ENCODE results near the gene ME3. TPM values are rescaled to one million over a fixed set of nuclear protein-coding genes. Genes with fewer than 3 reads are reported as not detected.

ME3 gene
- total RNA-seq (10.1 TPM), polyA plus RNA-seq (9.5 TPM)
- long read RNA-seq, donor 1 = 0 reads
- long read RNA-seq, donor 2 = 0 reads
- long read RNA-seq, donor 3, partial matches to known transcripts = 0 of 1 reads
- long read RNA-seq, donor 3, other reads (novel, unspliced or antisense) = 0 of 1 reads
- long read RNA-seq, donor 4, partial matches to known transcripts = 0 of 12 reads
- long read RNA-seq, donor 4, other reads (novel, unspliced or antisense) = 11 of 12 reads
- long read RNA-seq, donor 5, partial matches to known transcripts = 0 of 3 reads
- long read RNA-seq, donor 5, other reads (novel, unspliced or antisense) = 0 of 3 reads
- long read RNA-seq, donor 6 = 0 reads
- long read RNA-seq, donor 7 = 0 reads
- long read RNA-seq, donor 8 = 0 reads
- long read RNA-seq, donor 9 = 0 reads
- long read RNA-seq, donor 10, partial matches to known transcripts = 0 of 1 reads
- long read RNA-seq, donor 10, other reads (novel, unspliced or antisense) = 0 of 1 reads

DNA sequence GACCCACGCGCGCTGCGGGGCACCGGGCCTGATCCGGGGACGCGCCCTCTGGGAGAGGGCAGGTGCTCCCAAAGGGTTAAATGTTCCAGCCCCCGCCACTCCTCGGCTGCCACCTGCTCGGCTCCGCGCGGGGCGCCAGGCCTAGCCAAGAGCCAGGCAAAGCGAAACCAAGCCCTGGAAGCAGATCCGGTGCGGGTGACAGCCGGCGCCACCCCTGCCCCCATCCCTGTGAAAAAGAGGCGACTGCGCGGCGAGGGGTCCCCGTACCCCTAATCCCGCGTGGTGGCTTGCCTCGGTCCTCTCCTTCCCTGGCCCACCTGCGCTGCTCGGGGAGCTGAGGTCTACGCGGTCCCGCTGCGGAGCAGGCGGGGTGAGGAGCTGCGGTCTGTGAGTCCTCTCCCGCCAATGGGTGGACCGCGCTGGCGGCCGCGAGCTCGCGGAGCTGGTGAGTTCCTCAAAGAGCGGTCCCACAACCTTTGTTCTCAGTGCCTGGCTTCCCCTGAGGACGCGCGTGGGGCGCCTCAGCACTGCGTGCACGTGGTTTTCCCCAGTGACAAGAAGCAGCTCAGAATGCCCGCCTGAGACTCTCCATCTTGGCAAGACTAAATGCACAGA lies at the start of gene ME3:
TSS of gene ME3 (minus strand) at position 610 of the 615 bp plus-strand sequence.
- Histone ChIP-seq H3K9me3 (ENCODE audit: control insufficient read depth in 2 of 2, insufficient read depth in 1 of 2, low read length in 1 of 2) (no peaks in the 10 kb centered on the region), H3K27ac (ENCODE audit: low read depth in 1 of 2, low read length in 1 of 2) (peak within 1 kb of the TSS in 1 of 2 donors; percentile 68), H3K27me3 (ENCODE audit: control insufficient read depth in 2 of 2, insufficient read depth in 1 of 2, low read length in 1 of 2) (peaks cover 0 to 8% of the 10 kb centered on the region in 2 donors), H3K36me3 (ENCODE audit: control insufficient read depth in 2 of 2, insufficient read depth in 2 of 2, low read length in 1 of 2) (no peaks in the 10 kb centered on the region), H3K4me3 (ENCODE audit: low read length in 2 of 2) (peak within 1 kb of the TSS; percentile 63 to 71), H3K4me1 (ENCODE audit: control insufficient read depth in 2 of 2, insufficient read depth in 2 of 2, low read length in 2 of 2) (peaks cover 6 to 16% of the 10 kb centered on the region in 2 donors)
- DNase-seq (ENCODE audit: low read depth in 6 of 9, low spot score in 9 of 9) = peak in 8 of 9 donors; percentile 13 to 70 (median 31)
- WGBS = 1% methylated on average over 52 of the region's 52 CpGs

DNA sequence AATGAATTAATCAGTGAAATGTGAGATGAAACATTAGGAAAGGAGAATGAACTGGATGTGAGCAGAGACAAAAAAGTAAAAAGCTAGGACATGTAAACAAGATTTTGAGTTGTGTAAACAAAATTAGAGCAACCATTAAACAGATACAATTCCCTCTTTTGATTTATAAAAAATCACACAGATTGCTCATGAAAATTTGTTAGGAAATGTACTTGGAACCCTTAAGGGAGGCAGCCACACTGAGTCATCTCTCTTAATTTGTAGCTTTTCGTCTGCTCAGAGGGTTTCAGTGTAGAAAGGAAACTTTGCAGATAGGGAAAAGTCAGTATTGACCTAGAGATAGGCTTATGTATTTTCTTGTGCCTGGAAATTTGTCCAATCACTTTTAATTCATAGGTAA lies 49.6 kb upstream of the ME3 start:
- H3K4me3 ChIP-seq (ENCODE audit: low read length in 2 of 2) = no peak overlapping the region
- H3K4me1 ChIP-seq (ENCODE audit: control insufficient read depth in 2 of 2, insufficient read depth in 2 of 2, low read length in 2 of 2) = no peaks in the 10 kb centered on the region
- H3K36me3 ChIP-seq (ENCODE audit: control insufficient read depth in 2 of 2, insufficient read depth in 2 of 2, low read length in 1 of 2) = no peaks in the 10 kb centered on the region
- no peaks in the 10 kb centered on the region for H3K27me3 ChIP-seq (ENCODE audit: control insufficient read depth in 2 of 2, insufficient read depth in 1 of 2, low read length in 1 of 2)
- H3K9me3 ChIP-seq (ENCODE audit: control insufficient read depth in 2 of 2, insufficient read depth in 1 of 2, low read length in 1 of 2) = no peaks in the 10 kb centered on the region
- DNase-seq (ENCODE audit: low read depth in 6 of 9, low spot score in 9 of 9) = no peak
- 94% methylated on average over 1 of the region's 1 CpG for WGBS
- no peak overlapping the region for H3K27ac ChIP-seq (ENCODE audit: low read depth in 1 of 2, low read length in 1 of 2)

DNA sequence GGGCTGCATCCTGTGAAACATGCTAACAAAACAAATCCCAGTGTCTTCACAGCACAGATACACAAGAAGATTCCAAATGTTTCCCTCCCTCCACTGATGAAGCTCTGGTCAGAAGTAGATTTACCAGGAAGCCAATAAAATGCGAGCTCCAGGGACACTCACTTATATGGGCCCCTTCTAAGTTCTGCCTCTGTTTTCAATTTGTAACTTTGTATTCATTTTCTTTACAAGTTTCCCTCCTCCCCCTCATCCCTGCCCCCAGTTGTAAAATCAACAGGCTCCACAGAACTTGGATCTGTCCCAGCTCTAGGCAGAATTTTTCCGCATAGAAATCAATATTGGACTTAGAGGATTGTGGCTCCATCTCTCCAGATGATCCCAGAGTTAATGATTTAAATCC lies 48.1 kb upstream of the ME3 start:
- 97% methylated on average over 2 of the region's 2 CpGs for WGBS
- H3K9me3 ChIP-seq (ENCODE audit: control insufficient read depth in 2 of 2, insufficient read depth in 1 of 2, low read length in 1 of 2) = no peaks in the 10 kb centered on the region
- no peaks in the 10 kb centered on the region for H3K36me3 ChIP-seq (ENCODE audit: control insufficient read depth in 2 of 2, insufficient read depth in 2 of 2, low read length in 1 of 2)
- H3K27me3 ChIP-seq (ENCODE audit: control insufficient read depth in 2 of 2, insufficient read depth in 1 of 2, low read length in 1 of 2) = no peaks in the 10 kb centered on the region
- DNase-seq (ENCODE audit: low read depth in 6 of 9, low spot score in 9 of 9) = no peak
- H3K4me3 ChIP-seq (ENCODE audit: low read length in 2 of 2) = no peak overlapping the region
- H3K4me1 ChIP-seq (ENCODE audit: control insufficient read depth in 2 of 2, insufficient read depth in 2 of 2, low read length in 2 of 2) = no peaks in the 10 kb centered on the region
- no peak overlapping the region for H3K27ac ChIP-seq (ENCODE audit: low read depth in 1 of 2, low read length in 1 of 2)

DNA sequence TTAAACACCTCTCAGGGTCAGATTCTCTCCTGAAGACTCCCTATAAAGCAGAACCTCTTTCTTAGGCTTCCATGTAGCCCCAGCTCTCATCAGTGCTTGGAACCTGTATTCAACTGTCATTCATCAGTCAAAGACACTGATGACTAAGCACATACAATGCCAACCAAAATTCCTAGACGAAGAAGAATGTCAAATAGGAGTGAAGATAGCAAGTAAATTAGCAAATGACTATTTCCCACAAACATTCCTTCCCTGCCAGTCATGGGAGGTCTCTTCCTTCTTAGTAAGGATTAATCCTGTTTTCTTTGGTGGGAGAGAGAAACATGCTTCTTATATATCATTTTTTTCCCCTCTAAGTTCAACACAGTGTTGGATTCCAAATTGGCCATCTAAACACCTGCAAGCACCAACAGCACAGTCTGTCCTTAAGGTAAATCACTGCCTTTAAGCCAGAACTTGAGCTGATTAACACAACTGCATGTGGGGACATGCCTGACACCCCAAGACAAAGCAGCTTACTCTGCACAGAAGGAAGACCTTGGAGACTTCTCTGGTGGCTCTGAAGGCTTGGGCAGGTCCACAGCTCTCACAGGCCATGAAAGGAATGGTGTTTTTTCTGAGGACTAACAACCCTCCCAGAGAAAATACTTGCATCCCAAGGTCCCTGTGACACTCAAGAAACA lies 47.5 kb upstream of the ME3 start:
- Histone ChIP-seq H3K9me3 (ENCODE audit: control insufficient read depth in 2 of 2, insufficient read depth in 1 of 2, low read length in 1 of 2) (no peaks in the 10 kb centered on the region), H3K36me3 (ENCODE audit: control insufficient read depth in 2 of 2, insufficient read depth in 2 of 2, low read length in 1 of 2) (no peaks in the 10 kb centered on the region), H3K27ac (ENCODE audit: low read depth in 1 of 2, low read length in 1 of 2) (no peak overlapping the region), H3K27me3 (ENCODE audit: control insufficient read depth in 2 of 2, insufficient read depth in 1 of 2, low read length in 1 of 2) (no peaks in the 10 kb centered on the region), H3K4me3 (ENCODE audit: low read length in 2 of 2) (no peak overlapping the region), H3K4me1 (ENCODE audit: control insufficient read depth in 2 of 2, insufficient read depth in 2 of 2, low read length in 2 of 2) (no peaks in the 10 kb centered on the region)
- peak in 1 of 9 donors; percentile 9 for DNase-seq (ENCODE audit: low read depth in 6 of 9, low spot score in 9 of 9)
- WGBS = 94% methylated on average over 1 of the region's 1 CpG

DNA sequence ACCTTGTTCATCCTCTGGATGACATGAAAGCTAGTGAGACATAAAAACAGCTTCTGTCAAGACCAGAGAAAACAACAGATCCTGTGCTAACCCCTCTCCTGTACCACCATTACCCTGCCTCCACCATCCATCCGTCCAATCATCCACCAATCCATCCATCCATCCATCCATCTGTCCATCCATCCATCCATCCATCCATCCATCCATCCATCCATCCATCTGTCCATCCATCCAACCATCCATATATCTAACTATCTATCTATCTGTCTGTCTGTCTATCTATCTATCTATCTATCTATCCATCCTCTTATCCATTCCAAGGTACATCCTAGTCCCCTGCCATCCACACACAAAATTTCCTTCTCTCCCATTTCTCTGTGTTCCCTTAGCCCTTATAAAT lies 46.6 kb upstream of the ME3 start:
- WGBS = 89% methylated on average over 1 of the region's 1 CpG
- no peaks in the 10 kb centered on the region for H3K4me1 ChIP-seq (ENCODE audit: control insufficient read depth in 2 of 2, insufficient read depth in 2 of 2, low read length in 2 of 2)
- H3K27me3 ChIP-seq (ENCODE audit: control insufficient read depth in 2 of 2, insufficient read depth in 1 of 2, low read length in 1 of 2) = no peaks in the 10 kb centered on the region
- no peaks in the 10 kb centered on the region for H3K36me3 ChIP-seq (ENCODE audit: control insufficient read depth in 2 of 2, insufficient read depth in 2 of 2, low read length in 1 of 2)
- H3K27ac ChIP-seq (ENCODE audit: low read depth in 1 of 2, low read length in 1 of 2) = no peak overlapping the region
- DNase-seq (ENCODE audit: low read depth in 6 of 9, low spot score in 9 of 9) = no peak
- no peak overlapping the region for H3K4me3 ChIP-seq (ENCODE audit: low read length in 2 of 2)
- H3K9me3 ChIP-seq (ENCODE audit: control insufficient read depth in 2 of 2, insufficient read depth in 1 of 2, low read length in 1 of 2) = no peaks in the 10 kb centered on the region

DNA sequence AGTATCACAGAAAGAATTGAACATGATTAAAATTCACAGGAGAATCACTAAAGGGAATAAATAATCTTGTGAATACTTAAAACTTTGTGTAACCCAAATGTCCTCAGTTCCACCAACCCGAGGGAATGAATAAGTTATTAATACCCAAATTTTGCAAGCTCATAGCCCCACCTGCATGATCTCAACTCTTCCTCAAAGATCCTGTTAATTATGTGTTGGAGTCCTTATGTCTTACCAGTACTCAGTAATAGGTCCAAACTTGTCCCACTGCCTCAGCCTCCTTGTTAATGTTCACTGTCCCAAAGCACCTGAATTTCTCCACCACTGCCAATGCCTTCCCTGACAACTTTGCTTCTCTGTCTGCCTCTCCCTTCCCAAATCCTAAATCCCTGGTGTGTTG lies 46.1 kb upstream of the ME3 start:
- WGBS = 92% methylated on average over 1 of the region's 1 CpG
- Histone ChIP-seq H3K27ac (ENCODE audit: low read depth in 1 of 2, low read length in 1 of 2) (no peak overlapping the region), H3K4me1 (ENCODE audit: control insufficient read depth in 2 of 2, insufficient read depth in 2 of 2, low read length in 2 of 2) (no peaks in the 10 kb centered on the region), H3K36me3 (ENCODE audit: control insufficient read depth in 2 of 2, insufficient read depth in 2 of 2, low read length in 1 of 2) (no peaks in the 10 kb centered on the region), H3K27me3 (ENCODE audit: control insufficient read depth in 2 of 2, insufficient read depth in 1 of 2, low read length in 1 of 2) (no peaks in the 10 kb centered on the region), H3K4me3 (ENCODE audit: low read length in 2 of 2) (no peak overlapping the region), H3K9me3 (ENCODE audit: control insufficient read depth in 2 of 2, insufficient read depth in 1 of 2, low read length in 1 of 2) (no peaks in the 10 kb centered on the region)
- DNase-seq (ENCODE audit: low read depth in 6 of 9, low spot score in 9 of 9) = no peak

DNA sequence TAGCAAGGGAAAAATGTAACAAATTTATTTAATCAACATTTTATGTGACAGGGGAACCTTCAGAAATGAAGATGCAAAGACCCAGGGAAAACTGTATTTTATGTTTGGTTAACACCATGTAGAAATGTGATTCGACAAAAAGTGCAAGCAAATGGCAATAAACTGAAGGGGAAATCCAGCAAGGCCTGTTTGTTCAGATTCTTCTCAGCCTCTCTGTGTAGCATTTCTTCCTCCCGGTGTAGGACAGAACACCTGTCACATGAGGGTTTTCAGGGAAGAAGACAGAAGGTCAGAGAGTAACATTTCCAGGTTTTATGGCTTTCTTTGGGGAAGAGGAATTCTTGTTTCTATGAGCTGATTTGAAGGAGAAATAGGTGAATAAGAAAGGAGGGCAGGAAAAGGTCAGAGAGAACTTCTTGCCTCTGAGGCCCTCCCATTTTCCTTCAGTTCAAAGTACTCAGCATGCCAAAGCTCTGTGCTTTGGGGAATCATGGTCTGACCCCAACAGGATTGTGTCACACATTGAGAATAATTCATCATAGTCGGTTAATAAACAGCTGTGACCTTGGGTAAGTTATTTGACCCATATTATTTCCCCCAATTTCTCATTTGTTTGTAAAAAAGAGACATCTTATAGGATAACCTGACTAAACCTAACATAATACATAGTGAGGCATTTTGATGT lies 45.5 kb upstream of the ME3 start:
- no peak for DNase-seq (ENCODE audit: low read depth in 6 of 9, low spot score in 9 of 9)
- Histone ChIP-seq H3K27ac (ENCODE audit: low read depth in 1 of 2, low read length in 1 of 2) (no peak overlapping the region), H3K27me3 (ENCODE audit: control insufficient read depth in 2 of 2, insufficient read depth in 1 of 2, low read length in 1 of 2) (no peaks in the 10 kb centered on the region), H3K9me3 (ENCODE audit: control insufficient read depth in 2 of 2, insufficient read depth in 1 of 2, low read length in 1 of 2) (no peaks in the 10 kb centered on the region), H3K36me3 (ENCODE audit: control insufficient read depth in 2 of 2, insufficient read depth in 2 of 2, low read length in 1 of 2) (no peaks in the 10 kb centered on the region), H3K4me1 (ENCODE audit: control insufficient read depth in 2 of 2, insufficient read depth in 2 of 2, low read length in 2 of 2) (no peaks in the 10 kb centered on the region), H3K4me3 (ENCODE audit: low read length in 2 of 2) (no peak overlapping the region)
- WGBS = 76% methylated on average over 3 of the region's 3 CpGs

DNA sequence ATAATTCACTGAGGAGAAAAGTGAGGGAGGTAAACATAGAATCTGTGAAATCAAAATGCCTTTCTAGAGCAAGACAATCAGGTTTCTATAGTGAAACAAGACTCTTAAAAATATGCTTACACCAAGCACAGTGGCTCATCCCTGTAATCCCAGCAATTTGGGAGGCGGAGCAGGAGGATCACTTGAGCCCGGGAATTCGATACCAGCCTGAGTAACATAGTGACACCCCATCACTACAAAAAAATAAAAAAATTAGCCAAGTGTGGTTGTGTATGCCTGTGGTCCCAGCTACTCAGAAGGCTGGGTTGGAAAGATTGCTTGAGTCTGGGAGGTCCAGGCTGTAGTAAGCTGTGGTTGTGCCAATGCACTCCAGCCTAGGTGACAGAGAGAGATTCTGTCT lies 43.2 kb upstream of the ME3 start:
- 96% methylated on average over 3 of the region's 3 CpGs for WGBS
- H3K4me1 ChIP-seq (ENCODE audit: control insufficient read depth in 2 of 2, insufficient read depth in 2 of 2, low read length in 2 of 2) = no peaks in the 10 kb centered on the region

More for the DNA sequence above, 43.2 kb upstream of the ME3 start:
- Histone ChIP-seq H3K9me3 (ENCODE audit: control insufficient read depth in 2 of 2, insufficient read depth in 1 of 2, low read length in 1 of 2) (no peaks in the 10 kb centered on the region), H3K36me3 (ENCODE audit: control insufficient read depth in 2 of 2, insufficient read depth in 2 of 2, low read length in 1 of 2) (no peaks in the 10 kb centered on the region), H3K27ac (ENCODE audit: low read depth in 1 of 2, low read length in 1 of 2) (no peak overlapping the region), H3K4me3 (ENCODE audit: low read length in 2 of 2) (no peak overlapping the region), H3K27me3 (ENCODE audit: control insufficient read depth in 2 of 2, insufficient read depth in 1 of 2, low read length in 1 of 2) (no peaks in the 10 kb centered on the region)
- DNase-seq (ENCODE audit: low read depth in 6 of 9, low spot score in 9 of 9) = no peak

All from thymus (tissue), 14 donors.